SK-N-SH (cell line): ENCODE data around the gene BHLHA9. TPM values are rescaled to one million over a fixed set of nuclear protein-coding genes. Genes with fewer than 3 reads are reported as not detected.

Source experiments
- CTCF ChIA-PET: fragments of 300-600, 350-600 bp; formaldehyde crosslinking; extraction: SDS; loops from one replicate; lab custom pipeline; 2021; lab: Yijun Ruan, JAX
- POLR2A ChIA-PET: fragments of 350-600 bp; sonication (Branson Sonifier 250); formaldehyde crosslinking; extraction: SDS; loops from one replicate; lab custom pipeline; 2020; ENCODE audit warnings: antibody characterized with exemption, inconsistent platforms; lab: Yijun Ruan, JAX
- DNase-seq: peaks from one replicate; pipeline ENCODE4 v3.0.0; 2012
- H2AFZ ChIP-seq: fragments of 200-600 bp; sonication (generic); 2 replicates; pipeline ENCODE4 v1.8.1; 2016; ENCODE audit warnings: antibody characterized with exemption, mild to moderate bottlenecking, low read depth
- H3F3A ChIP-seq: fragments of 200-600 bp; sonication (generic); replicated peaks from 2 replicates; pipeline ENCODE3; 2016; ENCODE audit warnings: antibody characterized with exemption, mild to moderate bottlenecking; ENCODE audit not compliant: insufficient read depth
- H3K27ac ChIP-seq, 2 experiments: fragments of 200-500 bp in 1 of 2; fragments of 200-600 bp in 1 of 2; sonication (Bioruptor generic) in 1 of 2; sonication (generic), shearing (Covaris generic) in 1 of 2; 2 replicates each; pipeline versions ENCODE4 v1.5.1 to v1.6.1; 2014 to 2016; ENCODE audit warnings: low read depth in 2 of 2, inconsistent platforms in 1 of 2, low read length in 1 of 2, mild to moderate bottlenecking in 1 of 2, mixed read lengths in 1 of 2
- H3K27me3 ChIP-seq: fragments of 200-600 bp; sonication (generic), shearing (Covaris generic); 2 replicates; pipeline ENCODE4 v1.6.1; 2016; ENCODE audit warnings: mixed run types; ENCODE audit not compliant: insufficient read depth
- H3K36me3 ChIP-seq, 2 experiments: fragments of 200-500 bp in 1 of 2; fragments of 200-600 bp in 1 of 2; sonication (Bioruptor generic) in 1 of 2; sonication (generic) in 1 of 2; replicated peaks in 1 of 2; 2 replicates each; pipeline versions ENCODE3 to v1.5.1; 2014 to 2016; ENCODE audit warnings: low read length in 1 of 2, mild to moderate bottlenecking in 1 of 2; ENCODE audit not compliant: insufficient read depth in 2 of 2, control insufficient read depth in 1 of 2
- H3K4me1 ChIP-seq, 2 experiments: fragments of 200-500 bp in 1 of 2; fragments of 200-600 bp in 1 of 2; sonication (Bioruptor generic) in 1 of 2; sonication (generic), shearing (Covaris generic) in 1 of 2; 2 replicates each; pipeline versions ENCODE4 v1.5.1 to v1.6.1; 2014 to 2016; ENCODE audit warnings: low read depth in 1 of 2, low read length in 1 of 2, mixed run types in 1 of 2; ENCODE audit not compliant: insufficient read depth in 2 of 2, control insufficient read depth in 1 of 2
- H3K4me2 ChIP-seq: fragments of 200-600 bp; sonication (generic), shearing (Covaris generic); 2 replicates; pipeline ENCODE4 v1.6.1; 2017; ENCODE audit warnings: mixed run types
- H3K4me3 ChIP-seq, 2 experiments: fragments of 200-500 bp in 1 of 2; fragments of 200-600 bp in 1 of 2; sonication (Bioruptor generic) in 1 of 2; sonication (generic), shearing (Covaris generic) in 1 of 2; 2 replicates each; pipeline versions ENCODE4 v1.5.1 to v1.8.1; 2014 to 2016; ENCODE audit warnings: low read depth in 2 of 2, inconsistent platforms in 1 of 2, low read length in 1 of 2, mild to moderate bottlenecking in 1 of 2, mixed read lengths in 1 of 2, moderate library complexity in 1 of 2
- H3K79me2 ChIP-seq: fragments of 200-600 bp; sonication (generic); 2 replicates; pipeline ENCODE4 v1.8.1; 2017; ENCODE audit warnings: mild to moderate bottlenecking; ENCODE audit not compliant: insufficient read depth
- H3K9ac ChIP-seq: fragments of 200-600 bp; sonication (generic); 2 replicates; pipeline ENCODE4 v1.6.1; 2017; ENCODE audit warnings: mixed run types
- H3K9me2 ChIP-seq: fragments of 200-600 bp; sonication (generic); 2 replicates; pipeline ENCODE4 v1.6.1; 2017; ENCODE audit warnings: mixed run types
- H3K9me3 ChIP-seq: fragments of 200-600 bp; sonication (generic); 2 replicates; pipeline ENCODE4 v1.6.1; 2017; ENCODE audit warnings: mixed run types, mild to moderate bottlenecking, moderate library complexity
- H4K20me1 ChIP-seq: fragments of 200-600 bp; sonication (generic); 2 replicates; pipeline ENCODE4 v1.6.1; 2017; ENCODE audit warnings: mild to moderate bottlenecking, mixed run types; ENCODE audit not compliant: insufficient read depth
- EP300 ChIP-seq, 2 experiments: IDR thresholded peaks; 2 replicates each; pipeline versions ENCODE4 v1.4.0 to v1.6.1; 2012; ENCODE audit warnings: borderline replicate concordance in 1 of 2, low read depth in 1 of 2, low read length in 1 of 2
- EZH2phosphoT487 ChIP-seq: fragments of 200-600 bp; sonication (generic); IDR thresholded peaks from 2 replicates; pipeline ENCODE4 v1.6.1; 2017; ENCODE audit warnings: low read depth, mixed run types, mild to moderate bottlenecking, antibody characterized with exemption, moderate library complexity, borderline replicate concordance
- FOXM1 ChIP-seq: IDR thresholded peaks from 2 replicates; pipeline ENCODE4 v1.4.0; 2012; ENCODE audit warnings: low read depth, mild to moderate bottlenecking
- GABPA ChIP-seq: IDR thresholded peaks from 2 replicates; pipeline ENCODE4 v1.4.0; 2012; ENCODE audit warnings: low read depth, mild to moderate bottlenecking
- GATA2 ChIP-seq: sonication (generic); formaldehyde crosslinking; IDR thresholded peaks from 2 replicates; pipeline ENCODE4 v1.5.0; 2020; ENCODE audit warnings: mild to moderate bottlenecking, missing genetic modification reagents
- JUND ChIP-seq: IDR thresholded peaks from 2 replicates; pipeline ENCODE4 v1.4.0; 2012
- MEF2A ChIP-seq: IDR thresholded peaks from 2 replicates; pipeline ENCODE4 v1.4.0; 2012; ENCODE audit warnings: low read depth, borderline replicate concordance
- NFIC ChIP-seq: IDR thresholded peaks from 2 replicates; pipeline ENCODE4 v1.4.0; 2012; ENCODE audit warnings: borderline replicate concordance
- NRF1 ChIP-seq: IDR thresholded peaks from 2 replicates; pipeline ENCODE4 v1.6.1; 2012; ENCODE audit warnings: low read depth, mild to moderate bottlenecking, low read length
- PBX3 ChIP-seq: IDR thresholded peaks from 2 replicates; pipeline ENCODE4; 2012
- RAD21 ChIP-seq: IDR thresholded peaks from 2 replicates; pipeline ENCODE4 v1.6.1; 2012; ENCODE audit warnings: mild to moderate bottlenecking, low read length
- RCOR1 ChIP-seq: fragments of 150-350 bp; IDR thresholded peaks from 2 replicates; pipeline ENCODE4 v1.6.1; 2017; ENCODE audit warnings: antibody characterized with exemption, low read length
- REST ChIP-seq: IDR thresholded peaks from 2 replicates; pipeline ENCODE4 v1.6.1; 2012; ENCODE audit warnings: mild to moderate bottlenecking, low read depth, low read length, moderate library complexity
- RFX5 ChIP-seq: IDR thresholded peaks from 2 replicates; pipeline ENCODE4 v1.6.1; 2012; ENCODE audit warnings: mild to moderate bottlenecking, improper control_type of control experiment, low read length
- SIN3A ChIP-seq: IDR thresholded peaks from 2 replicates; pipeline ENCODE4 v1.6.1; 2012; ENCODE audit warnings: low read depth, mild to moderate bottlenecking, low read length, moderate library complexity, borderline replicate concordance
- TAF1 ChIP-seq: IDR thresholded peaks from 2 replicates; pipeline ENCODE4 v1.6.1; 2012; ENCODE audit warnings: low read depth, mild to moderate bottlenecking, low read length, moderate library complexity, borderline replicate concordance
- USF2 ChIP-seq: fragments of 150-350 bp; IDR thresholded peaks from 2 replicates; pipeline ENCODE4 v1.6.1; 2017; ENCODE audit warnings: antibody characterized with exemption, low read length, low read depth, borderline replicate concordance
- YY1 ChIP-seq: IDR thresholded peaks from 2 replicates; pipeline ENCODE4 v1.4.0; 2012; ENCODE audit warnings: low read depth, mild to moderate bottlenecking
- ZBTB33 ChIP-seq: IDR thresholded peaks from 2 replicates; pipeline ENCODE4 v1.4.0; 2012; ENCODE audit warnings: low read depth, borderline replicate concordance
- WGBS: methylation state at CpG from one replicate; pipeline ENCODE4 v1.1.6; 2017; ENCODE audit warnings: low lambda C conversion rate; 5-methylcytosine and 5-hydroxymethylcytosine counted together
- polyA plus RNA-seq, 3 experiments: library from polyadenylated mRNA; depleted of rRNA; stranded (reverse); fragments of >200 nt; gene quantifications; 2 replicates each; pipeline ENCODE4 v1.2.3, GENCODE V29; 2012

BHLHA9 gene
- polyA plus RNA-seq, 1 of the 3 experiments (the other 2 are of a cell fraction): not detected

- peaks cover 22% of the 10 kb centered on the region for H3F3A ChIP-seq
- no peaks in the 10 kb centered on the region for H4K20me1 ChIP-seq
- H3K9me3 ChIP-seq: no peaks in the 10 kb centered on the region
- TF ChIP-seq EZH2phosphoT487: no peak
- no peak for TF ChIP-seq EP300 (IDR thresholded peaks at IDR 0.05; ENCODE audit: borderline replicate concordance in 1 of 2, low read depth in 1 of 2, low read length in 1 of 2)
- TF ChIP-seq ZBTB33: no peak
- no peak for TF ChIP-seq TAF1
- TF ChIP-seq GABPA: no peak
- TF ChIP-seq RFX5: no peak
- TF ChIP-seq MEF2A: no peak
- no peak for TF ChIP-seq JUND
- TF ChIP-seq YY1: no peak
- TF ChIP-seq FOXM1: no peak
- TF ChIP-seq RCOR1: no peak
- no peak for TF ChIP-seq SIN3A
- no peak for TF ChIP-seq RAD21
- TF ChIP-seq PBX3: no peak
- no peak for TF ChIP-seq NRF1
- no peak for TF ChIP-seq GATA2 (CRISPR knock-in tag)
- no peaks in the 10 kb centered on the region for H3K36me3 ChIP-seq
- WGBS: 97% methylated on average over 7 of the region's 9 CpGs
- CTCF ChIA-PET: interaction anchor here (0.7 to 2.9 kb wide), 2 partner anchors 68 to 142 kb away, joined by 3 to 10 read pairs; no protein-coding TSS in a partner anchor
- no peak overlapping the region for H3K4me2 ChIP-seq
- no peak overlapping the region for H2AFZ ChIP-seq
- no peaks in the 10 kb centered on the region for H3K27me3 ChIP-seq
- no peak for DNase-seq
- H3K27ac ChIP-seq: no peak overlapping the region
- no peak overlapping the region for H3K4me3 ChIP-seq
- no peaks in the 10 kb centered on the region for H3K79me2 ChIP-seq
- H3K4me1 ChIP-seq: peaks cover 0 to 4% of the 10 kb centered on the region in 2 experiments; a peak in 1 of 4 replicates
- no peak overlapping the region for H3K9ac ChIP-seq
- H3K9me2 ChIP-seq: no peaks in the 10 kb centered on the region
- POLR2A ChIA-PET: no interaction called here
These were observed 6.0 kb upstream of the BHLHA9 start for GRCh38 chr17:1264196-1264595.

GRCh38 chr17:1267471-1267943 lies 2.7 kb upstream of the BHLHA9 start:
- Histone ChIP-seq H3K9ac (peak overlapping the region; percentile 73), H2AFZ (peak overlapping the region; percentile 98), H3K79me2 (no peaks in the 10 kb centered on the region), H3F3A (peaks cover 19% of the 10 kb centered on the region), H3K4me3 (peak overlapping the region; percentile 64 to 83), H3K9me2 (no peaks in the 10 kb centered on the region), H3K9me3 (no peaks in the 10 kb centered on the region), H3K36me3 (no peaks in the 10 kb centered on the region), H3K4me1 (peaks cover 0 to 4% of the 10 kb centered on the region in 2 experiments; a peak in 1 of 4 replicates), H3K27ac (peak overlapping the region in 1 of 2 experiments; percentile 27; a peak in 2 of 4 replicates), H3K4me2 (peak overlapping the region; percentile 88), H4K20me1 (no peaks in the 10 kb centered on the region), H3K27me3 (0 out of 2 replicates have a peak, but pooled peaks cover 4% of the 10 kb centered on the region)
- DNase-seq: peak; percentile 28
- POLR2A ChIA-PET: interaction anchor here (0.5 to 0.9 kb wide), 2 partner anchors 12 to 479 kb away, joined by 3 to 5 read pairs; no protein-coding TSS in a partner anchor
- WGBS: 43% methylated on average over 16 of the region's 17 CpGs
- CTCF ChIA-PET: interaction anchor here (0.7 to 6.0 kb wide), 5 partner anchors 9 to 66 kb away, joined by 3 to 32 read pairs (median 6); no protein-coding TSS in a partner anchor
- no peak for TF ChIP-seq REST
- TF ChIP-seq EZH2phosphoT487: no peak
- TF ChIP-seq GABPA: no peak
- no peak for TF ChIP-seq YY1
- TF ChIP-seq USF2: no peak
- TF ChIP-seq NFIC: no peak
